GM12864 (cell line): ENCODE measurements around the gene CENPP.

ENCODE experiments used
- DNase-seq: peaks from one replicate; pipeline ENCODE4 v3.0.0-alpha.2; 2011; ENCODE audit warnings: low read depth
- H3K4me3 ChIP-seq: 2 replicates; pipeline ENCODE4 v1.5.1; 2011; ENCODE audit warnings: mild to moderate bottlenecking, low read depth, low read length, control low read depth
- CTCF ChIP-seq: IDR thresholded peaks from 2 replicates; pipeline ENCODE4 v1.5.1; 2011; ENCODE audit warnings: low read depth, mild to moderate bottlenecking, moderate library complexity, low read length, control low read depth, inconsistent platforms; ENCODE audit errors: missing control alignments

CENPP gene

GRCh38 chr9:92295827-92296258 is 29.9 kb upstream of the CENPP start:
- TF ChIP-seq CTCF = no peak
- no peak overlapping the region for H3K4me3 ChIP-seq
- no peak for DNase-seq

DNA sequence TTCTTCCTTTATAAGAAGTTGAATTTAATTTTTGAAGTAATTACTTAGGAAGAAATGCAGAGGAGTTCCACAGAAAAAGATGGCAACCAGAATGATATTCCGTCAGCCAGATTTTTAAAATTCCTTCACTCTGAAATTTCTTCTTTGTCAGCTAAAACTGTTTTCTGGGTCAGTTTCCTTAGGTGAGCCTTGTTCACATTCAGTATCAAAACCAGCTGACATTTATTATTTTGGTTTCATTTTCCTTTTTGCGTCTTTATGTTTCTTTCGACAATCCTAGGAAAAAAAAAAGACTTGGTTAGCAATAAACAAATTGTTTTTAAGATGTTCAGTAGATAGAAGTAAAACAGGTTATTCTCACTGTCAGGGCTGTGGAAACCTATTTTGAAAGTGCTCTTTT is 28.1 kb upstream of the CENPP start:
- no peak overlapping the region; the same call in 1 of the 2 replicates for H3K4me3 ChIP-seq

GRCh38 chr9:92298036-92298435 is 27.7 kb upstream of the CENPP start:
- TF ChIP-seq CTCF = no peak
- no peak overlapping the region; the same call in 1 of the 2 replicates for H3K4me3 ChIP-seq

More for the DNA sequence above, 28.1 kb upstream of the CENPP start:
- TF ChIP-seq CTCF = no peak
- DNase-seq = no peak

GRCh38 chr9:92299116-92299515 is 26.6 kb upstream of the CENPP start:
- no peak overlapping the region for H3K4me3 ChIP-seq
- no peak for TF ChIP-seq CTCF
- no peak for DNase-seq

More at GRCh38 chr9:92298036-92298435, 27.7 kb upstream of the CENPP start:
- no peak for DNase-seq

- H3K4me3 ChIP-seq = no peak overlapping the region
- DNase-seq = no peak
- TF ChIP-seq CTCF = no peak
Observed at GRCh38 chr9:92300936-92301335, 24.8 kb upstream of the CENPP start.

DNA sequence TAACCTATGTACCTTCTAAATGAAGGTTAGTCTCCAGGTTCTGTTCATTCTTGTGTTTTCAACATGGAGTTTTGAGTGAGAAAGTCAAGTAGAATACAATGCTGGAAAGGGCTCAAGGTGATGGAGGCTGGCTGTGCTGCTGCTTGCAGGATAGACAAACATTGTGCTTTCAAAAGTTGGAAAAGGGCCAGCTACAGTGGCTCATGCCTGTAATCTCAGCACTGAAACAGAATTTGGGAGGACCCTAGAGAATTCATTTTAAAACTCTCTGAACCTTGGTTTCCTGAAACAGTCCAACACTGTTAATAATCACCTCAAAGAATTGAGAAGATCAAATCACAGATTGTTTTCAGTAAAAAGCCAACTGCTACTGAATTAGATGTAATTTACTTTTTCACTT is 16.9 kb upstream of the CENPP start:
- DNase-seq = no peak
- H3K4me3 ChIP-seq = no peak overlapping the region
- TF ChIP-seq CTCF = no peak

- no peak for DNase-seq
Observed at GRCh38 chr9:92310562-92310961, 15.2 kb upstream of the CENPP start.

More at GRCh38 chr9:92310562-92310961, 15.2 kb upstream of the CENPP start:
- no peak overlapping the region for H3K4me3 ChIP-seq
- TF ChIP-seq CTCF = no peak
